Endometrial microvascular endothelial cells (primary cell): ENCODE results near the gene DDX56. TPM values are rescaled to one million over a fixed set of nuclear protein-coding genes. Genes with fewer than 3 reads are reported as not detected.

Experiments used
- in situ Hi-C: cut with HindIII; loops from 2 replicates; pipeline ENCODE4 v1.10.0; 2017; ENCODE audit warnings: low sequenced_read_pairs, low pct_unique_long_range_greater_than_20kb; ENCODE audit errors: inconsistent ontology term
- total RNA-seq: library from RNA; depleted of rRNA; stranded (reverse); fragments of >200 nt; gene quantifications from one replicate; pipeline ENCODE4 v1.2.3, GENCODE V29; 2015; ENCODE audit errors: inconsistent ontology term

The DDX56 gene
- total RNA-seq, 1 donor from 2014 or later = 89.1 TPM

- in situ Hi-C loops = no loop called here
Measured at GRCh38 chr7:44518761-44519160, 54.9 kb downstream of the DDX56 start.

GRCh38 chr7:44517175-44517574 is 56.5 kb downstream of the DDX56 start:
- in situ Hi-C loops = no loop called here

Other genes with a start within 250 kb of the DDX56 start
- gene CAMK2B, start 248.3 kb downstream of the DDX56 start, total RNA-seq = not detected
- 89.1 TPM for gene NUDCD3, start 83.2 kb downstream of the DDX56 start, total RNA-seq
- not detected for gene NPC1L1, start 32.6 kb downstream of the DDX56 start, total RNA-seq
- 141 TPM for gene TMED4, start 8.3 kb upstream of the DDX56 start, total RNA-seq
- gene OGDH, start 32.7 kb upstream of the DDX56 start, total RNA-seq = 116 TPM
- gene ZMIZ2, start 174.9 kb upstream of the DDX56 start, total RNA-seq = 25.4 TPM
- gene PPIA, start 222.8 kb upstream of the DDX56 start, total RNA-seq = 4,454 TPM